SIG-M5 (cell line): ENCODE data around the gene CBFA2T2.
"Not testable (repeated sequence)": the region's sequence is repeated elsewhere in the genome, so short reads cannot be mapped to it uniquely, and the experiment has no call there.

Experiments
- DNase-seq: peaks from one replicate; lab custom pipeline; 2025; lab: John Stamatoyannopoulos, UW

The CBFA2T2 gene

DNA sequence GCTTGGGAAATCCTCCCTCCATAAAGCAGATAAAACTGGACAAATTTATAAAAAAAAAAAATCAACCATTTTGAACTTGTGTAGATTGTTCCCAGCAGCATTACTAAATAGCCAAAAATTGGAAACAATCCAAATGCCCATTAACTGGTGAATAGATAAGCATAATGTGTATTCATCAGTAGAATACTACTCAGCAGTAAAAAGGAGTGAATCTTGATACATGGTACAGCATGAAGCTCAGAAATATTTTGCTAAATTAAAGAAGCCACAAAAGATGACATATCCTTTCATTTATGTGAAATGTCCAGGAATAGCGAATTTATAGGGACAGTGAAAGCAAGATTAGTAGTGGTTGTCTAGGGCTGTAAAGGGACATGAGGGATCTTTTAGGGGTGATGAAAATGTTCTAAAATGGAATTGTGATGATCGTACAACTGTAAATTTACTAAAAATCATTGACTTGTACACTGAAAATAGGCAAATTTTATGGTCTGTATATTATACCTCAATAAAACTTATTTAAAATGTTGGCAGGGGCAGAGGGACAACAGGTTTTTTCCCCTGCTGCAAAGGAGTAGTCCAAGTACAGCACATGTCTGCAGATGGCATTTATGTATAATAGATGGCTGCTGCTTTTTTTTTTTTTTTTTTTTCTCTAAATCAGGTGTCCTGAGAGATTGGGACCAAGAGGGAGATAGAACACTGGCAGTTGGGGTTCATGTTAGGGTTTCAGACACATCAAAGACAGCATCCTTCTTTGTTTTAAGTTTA lies 59.5 kb downstream of the CBFA2T2 start:
- DNase-seq = no peak

- DNase-seq = no peak
These were observed 61.9 kb downstream of the CBFA2T2 start for GRCh38 chr20:33551778-33552177.

GRCh38 chr20:33552519-33552918 lies 62.6 kb downstream of the CBFA2T2 start:
- DNase-seq = no peak

DNA sequence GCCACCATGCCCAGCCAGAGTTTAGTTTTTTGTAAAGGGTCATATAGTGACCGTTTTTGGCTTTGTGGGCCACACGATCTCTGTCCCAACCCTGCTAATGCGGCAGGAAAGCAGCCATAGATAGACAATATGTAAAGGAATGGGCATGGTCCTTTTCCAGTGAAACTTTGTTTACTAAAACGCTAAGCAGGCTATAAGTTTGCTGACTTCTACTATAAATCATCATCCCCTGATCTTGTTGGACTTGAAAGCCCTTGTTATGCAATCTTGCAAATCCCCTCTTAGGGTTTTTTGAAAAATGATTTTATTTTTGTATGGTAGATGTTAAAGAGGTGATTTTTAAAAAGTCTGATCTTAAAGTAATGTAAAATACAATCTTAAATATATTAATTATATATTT lies 63.6 kb downstream of the CBFA2T2 start:
- no peak for DNase-seq

DNA sequence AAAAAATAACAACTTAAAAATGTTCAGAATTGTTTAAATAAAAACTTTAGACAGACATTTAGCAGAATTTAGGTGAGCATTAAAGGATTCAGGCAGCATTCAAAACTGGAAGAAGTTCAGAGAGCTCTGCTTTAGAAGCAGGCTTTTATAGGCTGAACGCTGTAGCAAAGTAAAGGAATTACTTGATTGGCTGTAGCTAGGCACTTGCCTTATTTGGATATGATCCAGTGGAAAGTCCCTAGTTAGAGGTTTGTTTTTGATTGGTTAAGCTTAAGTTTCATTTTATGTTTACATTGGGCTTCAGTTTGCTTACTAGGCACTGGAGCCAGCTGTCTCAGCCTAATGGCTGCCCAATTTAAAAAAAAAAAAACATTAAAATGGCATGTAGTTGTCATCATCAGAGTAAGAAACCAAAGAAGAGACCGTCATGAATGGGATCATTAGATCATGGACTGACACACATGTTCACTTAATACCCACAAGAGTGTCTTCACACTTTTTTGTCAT lies 65.1 kb downstream of the CBFA2T2 start:
- DNase-seq = no peak

DNA sequence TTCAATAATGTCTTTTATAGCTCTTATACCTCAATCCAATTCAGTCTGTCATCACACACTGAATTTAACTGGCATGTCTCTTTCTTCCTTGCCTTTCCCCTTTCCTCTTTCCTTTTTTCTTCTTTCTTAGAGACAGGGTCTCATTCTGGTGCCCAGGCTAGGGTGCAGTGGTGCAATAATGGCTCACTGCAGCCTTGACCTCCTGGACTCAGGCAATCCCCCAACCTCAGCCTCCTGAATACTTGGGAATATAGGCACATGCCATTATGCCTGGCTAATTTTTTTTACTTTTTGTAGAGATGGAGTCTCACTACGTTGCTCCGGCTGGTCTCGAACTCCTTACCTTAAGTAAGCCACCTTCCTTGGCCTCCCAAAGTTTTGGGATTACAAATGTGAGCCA lies 65.9 kb downstream of the CBFA2T2 start:
- DNase-seq = no peak

GRCh38 chr20:33556246-33556645 lies 66.3 kb downstream of the CBFA2T2 start:
- DNase-seq = no peak

- no peak for DNase-seq
These were observed 68.7 kb downstream of the CBFA2T2 start for GRCh38 chr20:33558348-33559144.

DNA sequence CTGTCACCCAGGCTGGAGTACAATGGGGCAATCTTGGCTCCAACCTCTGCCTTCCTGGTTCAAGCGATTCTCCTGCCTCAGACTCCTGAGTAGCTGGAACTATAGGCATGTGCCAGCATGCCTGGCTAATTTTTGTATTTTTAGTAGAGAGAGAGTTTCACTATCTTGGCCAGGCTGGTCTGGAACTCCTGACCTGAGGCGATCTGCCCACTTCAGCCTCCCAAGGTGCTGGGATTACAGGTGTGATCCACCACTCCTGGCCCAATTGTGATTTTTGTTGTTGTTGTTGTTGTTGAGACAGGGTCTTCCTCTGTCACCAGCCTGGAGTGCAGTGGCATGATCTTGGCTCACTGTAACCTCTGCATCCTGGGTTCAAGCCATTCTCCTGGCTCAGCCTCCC lies 69.3 kb downstream of the CBFA2T2 start:
- no peak for DNase-seq

- DNase-seq = no peak
These were observed 70.1 kb downstream of the CBFA2T2 start for GRCh38 chr20:33560026-33560425.

GRCh38 chr20:33561053-33561452 lies 71.2 kb downstream of the CBFA2T2 start:
- not testable (repeated sequence) for DNase-seq

GRCh38 chr20:33561692-33562601 lies 72.1 kb downstream of the CBFA2T2 start:
- DNase-seq = no peak

- DNase-seq = no peak
These were observed 73.9 kb downstream of the CBFA2T2 start for GRCh38 chr20:33563788-33564187.

- no peak for DNase-seq
These were observed 77.1 kb downstream of the CBFA2T2 start for GRCh38 chr20:33566781-33567603.

DNA sequence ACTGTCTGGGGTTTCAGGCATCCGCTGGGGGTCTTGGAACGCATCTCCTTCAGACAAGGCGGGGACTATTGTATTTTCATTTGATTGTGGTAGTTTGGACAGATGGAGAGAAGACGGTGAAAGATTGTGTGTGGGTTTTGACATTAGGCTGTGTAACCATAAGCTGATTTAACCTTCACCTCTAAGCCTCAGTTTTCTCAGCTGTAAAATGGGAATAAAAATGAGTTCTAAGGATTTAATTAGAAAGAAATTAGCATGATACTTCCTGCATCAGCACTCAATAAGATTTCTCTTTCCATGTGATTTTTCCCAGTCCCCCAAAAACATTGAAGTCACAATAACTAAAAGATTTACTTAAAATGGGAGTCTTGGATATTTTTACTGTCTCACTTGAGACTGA lies 78.1 kb downstream of the CBFA2T2 start:
- DNase-seq = no peak

GRCh38 chr20:33568378-33568777 lies 78.5 kb downstream of the CBFA2T2 start:
- no peak for DNase-seq

DNA sequence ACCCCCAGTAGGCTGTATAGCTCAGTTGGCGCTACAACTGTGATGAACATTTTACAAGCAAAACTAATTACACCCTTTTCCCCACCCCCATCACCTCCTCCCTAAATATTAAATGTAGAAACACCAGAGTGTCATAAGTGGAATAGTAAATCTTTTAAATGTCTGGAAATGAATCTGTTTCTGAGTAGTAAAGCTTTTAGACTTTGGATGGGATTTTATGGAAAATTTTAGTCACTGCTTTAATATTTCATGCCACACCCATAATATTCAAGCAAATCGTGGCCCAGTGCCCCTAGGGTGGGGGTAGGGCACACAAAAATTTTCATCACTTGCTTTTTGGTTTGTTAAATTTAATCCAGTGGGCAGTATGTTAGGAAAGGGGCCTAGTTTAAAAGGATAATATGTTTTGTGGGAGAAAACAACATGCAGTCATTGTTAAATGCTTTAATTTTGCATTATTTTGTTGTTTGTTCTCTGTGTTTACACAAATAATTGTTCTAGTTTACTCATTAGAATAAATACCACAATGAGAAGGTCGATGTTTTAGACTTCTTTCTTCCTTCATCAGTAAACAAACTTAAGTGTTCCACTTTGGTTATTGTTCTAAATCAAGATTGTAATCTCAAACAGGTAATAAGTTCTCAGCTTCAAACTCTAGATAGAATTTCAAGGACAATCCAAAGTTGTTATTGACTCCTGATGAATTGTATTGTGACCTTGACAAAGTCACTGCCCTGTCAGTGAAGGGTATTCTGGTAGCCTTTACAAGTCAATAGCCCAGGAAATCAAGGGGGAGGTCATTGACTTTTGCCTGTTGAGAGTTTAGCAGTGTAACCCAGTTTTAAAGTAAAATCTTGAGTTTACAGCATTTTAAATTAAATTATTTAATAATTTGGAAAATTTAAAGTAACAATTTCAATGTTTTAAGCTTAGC lies 79.2 kb downstream of the CBFA2T2 start:
- DNase-seq = no peak

DNA sequence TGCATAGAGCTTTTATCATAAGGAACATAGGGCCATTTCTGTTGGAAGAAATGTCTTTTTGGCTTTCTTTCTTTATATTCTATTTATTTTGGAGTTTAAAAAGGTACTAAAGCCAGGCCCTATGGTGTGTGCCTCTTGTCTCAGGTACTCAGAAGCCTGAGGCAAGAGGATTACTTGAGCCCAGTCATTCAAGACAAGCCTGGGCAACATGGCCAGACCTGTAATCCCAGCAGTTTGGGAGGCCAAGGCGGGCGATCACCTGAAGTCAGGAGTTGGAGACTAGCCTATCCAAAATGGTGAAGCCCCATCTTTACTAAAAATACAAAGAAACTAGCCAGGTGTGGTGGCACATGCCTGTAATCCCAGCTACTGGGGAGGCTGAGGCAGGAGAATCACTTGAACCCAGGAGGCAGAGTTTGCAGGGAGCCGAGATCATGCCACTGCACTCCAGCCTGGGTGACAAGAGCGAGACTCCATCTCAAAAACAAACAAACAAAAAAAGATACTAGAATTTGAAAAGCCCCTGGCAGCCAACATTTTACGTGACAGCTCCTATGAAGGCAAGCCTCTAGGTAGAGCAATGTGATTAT lies 80.0 kb downstream of the CBFA2T2 start:
- no peak for DNase-seq

- no peak for DNase-seq
These were observed 80.8 kb downstream of the CBFA2T2 start for GRCh38 chr20:33570743-33571142.

GRCh38 chr20:33573268-33573667 lies 83.4 kb downstream of the CBFA2T2 start:
- not testable (repeated sequence) for DNase-seq
